Stimulated activated CD4-positive, alpha-beta T cell treated with anti-CD3 and anti-CD28 coated beads, Interleukin-1b, Interleukin-23, amount 100 ng/mL, for 1 hour (primary cell): ENCODE measurements around the gene MAPK8IP3.
"Not testable (repeated sequence)": the region's sequence is repeated elsewhere in the genome, so short reads cannot be mapped to it uniquely, and the experiment has no call there.

Experiments used
- DNase-seq, 2 donors: peaks; one replicate each; pipeline ENCODE4 v3.0.0-alpha.2; 2020; ENCODE audit warnings: low read depth in 2 of 2

MAPK8IP3 gene

GRCh38 chr16:1787322-1788094 is 81.5 kb downstream of the MAPK8IP3 start:
- DNase-seq: no peak

- DNase-seq: no peak
Measured at GRCh38 chr16:1788095-1788707, 82.2 kb downstream of the MAPK8IP3 start.

- DNase-seq: no peak
Measured at GRCh38 chr16:1788708-1789100, 82.7 kb downstream of the MAPK8IP3 start.

GRCh38 chr16:1789643-1790045 is 83.6 kb downstream of the MAPK8IP3 start:
- DNase-seq: no peak

GRCh38 chr16:1790261-1790610 is 84.2 kb downstream of the MAPK8IP3 start:
- DNase-seq: no peak

- DNase-seq: no peak
Measured at GRCh38 chr16:1790611-1791255, 84.7 kb downstream of the MAPK8IP3 start.

GRCh38 chr16:1791256-1791942 is 85.4 kb downstream of the MAPK8IP3 start:
- no peak for DNase-seq

GRCh38 chr16:1791943-1792812 is 86.2 kb downstream of the MAPK8IP3 start:
- no peak for DNase-seq

GRCh38 chr16:1792836-1793577 is 87.0 kb downstream of the MAPK8IP3 start:
- DNase-seq: no peak

- DNase-seq: no peak
Measured at GRCh38 chr16:1793578-1794220, 87.7 kb downstream of the MAPK8IP3 start, which contains the start of gene IGFALS. Gene IGFALS (minus strand): TSS chr16:1793705. CDS start chr16:1793652, 53 bp downstream.

- no peak for DNase-seq
Measured at GRCh38 chr16:1794221-1794871, 88.4 kb downstream of the MAPK8IP3 start.

GRCh38 chr16:1794908-1795666 is 89.1 kb downstream of the MAPK8IP3 start:
- DNase-seq: no peak

- not testable (repeated sequence) for DNase-seq
Measured at GRCh38 chr16:1799263-1799662, 93.3 kb downstream of the MAPK8IP3 start.

- no peak for DNase-seq
Measured at GRCh38 chr16:1800701-1801100, 94.7 kb downstream of the MAPK8IP3 start.

- DNase-seq: no peak
Measured at GRCh38 chr16:1807626-1808025, 101.6 kb downstream of the MAPK8IP3 start.

GRCh38 chr16:1808691-1809090 is 102.7 kb downstream of the MAPK8IP3 start:
- no peak for DNase-seq

- DNase-seq: no peak
Measured at GRCh38 chr16:1809281-1809801, 103.3 kb downstream of the MAPK8IP3 start.

GRCh38 chr16:1810106-1810505 is 104.1 kb downstream of the MAPK8IP3 start:
- no peak for DNase-seq

GRCh38 chr16:1810536-1810935 is 104.5 kb downstream of the MAPK8IP3 start:
- no peak for DNase-seq
